Jurkat, Clone E6-1 (cell line): ENCODE data around the gene CCDC170. TPM values are rescaled to one million over a fixed set of nuclear protein-coding genes. Genes with fewer than 3 reads are reported as not detected.
"Not testable (repeated sequence)": the region's sequence is repeated elsewhere in the genome, so short reads cannot be mapped to it uniquely, and the experiment has no call there.

Experiments
- DNase-seq: peaks from one replicate; pipeline ENCODE4 v3.0.0-alpha.2; 2011; ENCODE audit warnings: low read depth, low spot score
- H3K4me3 ChIP-seq: 2 replicates; pipeline ENCODE4 v1.5.1; 2011; ENCODE audit warnings: mild to moderate bottlenecking, low read length, control low read depth, moderate library complexity
- polyA plus RNA-seq: library from polyadenylated mRNA; unstranded; fragments of >200 nt; gene quantifications from one replicate; pipeline ENCODE4 v1.2.1, GENCODE V29; 2012; ENCODE audit warnings: missing spikeins; ENCODE audit not compliant: insufficient read length, insufficient read depth

The CCDC170 gene, protein sequence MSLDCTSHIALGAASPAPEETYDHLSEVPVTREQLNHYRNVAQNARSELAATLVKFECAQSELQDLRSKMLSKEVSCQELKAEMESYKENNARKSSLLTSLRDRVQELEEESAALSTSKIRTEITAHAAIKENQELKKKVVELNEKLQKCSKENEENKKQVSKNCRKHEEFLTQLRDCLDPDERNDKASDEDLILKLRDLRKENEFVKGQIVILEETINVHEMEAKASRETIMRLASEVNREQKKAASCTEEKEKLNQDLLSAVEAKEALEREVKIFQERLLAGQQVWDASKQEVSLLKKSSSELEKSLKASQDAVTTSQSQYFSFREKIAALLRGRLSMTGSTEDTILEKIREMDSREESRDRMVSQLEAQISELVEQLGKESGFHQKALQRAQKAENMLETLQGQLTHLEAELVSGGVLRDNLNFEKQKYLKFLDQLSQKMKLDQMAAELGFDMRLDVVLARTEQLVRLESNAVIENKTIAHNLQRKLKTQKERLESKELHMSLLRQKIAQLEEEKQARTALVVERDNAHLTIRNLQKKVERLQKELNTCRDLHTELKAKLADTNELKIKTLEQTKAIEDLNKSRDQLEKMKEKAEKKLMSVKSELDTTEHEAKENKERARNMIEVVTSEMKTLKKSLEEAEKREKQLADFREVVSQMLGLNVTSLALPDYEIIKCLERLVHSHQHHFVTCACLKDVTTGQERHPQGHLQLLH
- not detected for polyA plus RNA-seq

DNA sequence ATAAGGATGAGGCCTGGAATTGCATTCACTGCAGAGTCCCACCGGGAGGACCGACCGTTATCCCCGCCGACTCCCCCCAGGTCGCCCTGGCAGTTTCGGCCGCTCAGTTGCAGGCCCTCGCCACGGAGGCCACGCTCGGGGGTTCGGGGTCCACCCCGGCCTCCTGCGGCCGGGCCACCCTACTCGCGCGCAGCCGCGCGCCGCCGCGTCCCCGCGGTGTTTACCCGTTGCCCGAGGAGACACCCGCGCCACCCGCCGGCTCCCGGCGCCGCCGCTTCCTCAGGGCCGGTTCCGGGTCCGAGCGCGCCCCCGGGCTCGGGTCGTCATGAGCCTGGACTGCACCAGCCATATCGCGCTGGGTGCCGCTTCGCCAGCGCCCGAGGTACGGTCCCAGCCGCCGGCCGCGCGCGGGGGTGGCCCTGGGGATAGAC, at the start of gene CCDC170:
Gene CCDC170, plus strand, starts transcription at position 214 of the 431 bp plus-strand sequence. Its CDS starts 112 bp downstream, at position 326.
- DNase-seq: no peak
- no peak within 1 kb of the TSS for H3K4me3 ChIP-seq

DNA sequence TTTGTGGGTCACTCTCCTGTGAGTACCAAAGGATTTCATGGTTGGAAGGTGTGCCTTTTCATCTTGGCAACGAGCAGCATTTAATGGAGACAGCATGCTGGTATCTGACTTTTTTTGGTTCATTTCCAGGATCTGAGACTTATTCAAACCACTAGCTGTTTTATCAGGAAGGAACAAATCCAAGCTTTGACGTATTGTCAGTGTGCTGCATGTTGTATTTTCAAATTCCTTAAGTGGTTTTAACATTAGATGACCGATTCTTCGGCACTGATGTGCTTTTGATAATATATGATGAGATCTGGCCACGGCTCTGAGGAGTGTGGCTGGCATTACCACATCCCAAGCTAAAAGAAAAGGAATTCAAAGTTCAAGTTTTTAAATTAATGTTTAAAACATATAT, 48.3 kb upstream of the CCDC170 start:
- H3K4me3 ChIP-seq: no peak overlapping the region
- DNase-seq: no peak

DNA sequence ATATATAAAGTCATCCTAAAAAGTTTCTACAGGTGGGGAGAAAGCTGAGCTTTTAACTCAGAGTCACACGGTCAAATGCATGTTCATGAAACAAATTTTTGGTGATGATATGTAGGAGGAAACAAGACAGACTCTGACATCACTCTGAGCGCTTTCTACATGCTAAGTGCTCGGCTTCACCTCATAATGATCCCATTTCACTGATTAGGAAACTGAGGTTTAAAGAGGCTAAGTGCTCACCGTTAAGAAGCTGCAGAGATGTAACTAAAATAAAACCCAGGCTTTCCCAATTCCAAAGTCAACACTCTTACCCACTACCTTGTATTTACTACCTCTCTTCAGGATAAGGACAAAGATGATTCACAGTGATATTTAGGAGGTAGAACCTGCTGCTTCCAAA, 46.6 kb upstream of the CCDC170 start:
- no peak overlapping the region for H3K4me3 ChIP-seq
- no peak for DNase-seq

DNA sequence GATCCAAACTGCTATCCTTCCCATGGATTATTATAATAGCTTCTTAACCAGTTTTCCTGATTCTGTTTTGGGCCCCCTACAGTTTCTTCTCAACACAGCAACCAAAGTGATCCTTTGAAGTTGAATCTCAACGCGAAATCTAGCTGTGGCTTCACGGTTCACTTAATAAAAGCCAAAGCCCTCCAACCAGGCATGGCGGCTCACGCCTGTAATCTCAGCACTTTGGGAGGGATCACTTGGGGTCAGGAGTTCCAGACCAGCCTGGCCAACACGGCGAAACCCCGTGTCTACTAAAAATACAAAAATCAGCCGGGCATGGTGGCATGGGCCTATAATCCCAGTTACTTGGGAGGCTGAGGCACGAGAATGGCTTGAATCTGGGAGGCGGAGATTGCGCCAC, 45.2 kb upstream of the CCDC170 start:
- H3K4me3 ChIP-seq: no peak overlapping the region
- DNase-seq: peak; percentile 35

DNA sequence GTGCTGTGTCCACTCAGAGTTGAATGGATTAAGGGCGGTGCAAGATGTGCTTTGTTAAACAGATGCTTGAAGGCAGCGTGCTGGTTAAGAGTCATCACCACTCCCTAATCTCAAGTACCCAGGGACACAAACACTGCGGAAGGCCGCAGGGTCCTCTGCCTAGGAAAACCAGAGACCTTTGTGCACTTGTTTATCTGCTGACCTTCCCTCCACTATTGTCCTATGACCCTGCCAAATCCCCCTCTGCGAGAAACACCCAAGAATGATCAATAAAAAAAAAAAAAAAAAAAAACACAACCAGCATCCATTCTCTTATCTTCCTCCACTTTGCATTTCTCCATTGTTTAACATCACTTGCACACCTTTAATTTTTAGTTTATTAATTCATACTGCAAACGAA, 42.9 kb upstream of the CCDC170 start:
- not testable (repeated sequence) for DNase-seq
- peak overlapping the region; percentile 67 for H3K4me3 ChIP-seq

DNA sequence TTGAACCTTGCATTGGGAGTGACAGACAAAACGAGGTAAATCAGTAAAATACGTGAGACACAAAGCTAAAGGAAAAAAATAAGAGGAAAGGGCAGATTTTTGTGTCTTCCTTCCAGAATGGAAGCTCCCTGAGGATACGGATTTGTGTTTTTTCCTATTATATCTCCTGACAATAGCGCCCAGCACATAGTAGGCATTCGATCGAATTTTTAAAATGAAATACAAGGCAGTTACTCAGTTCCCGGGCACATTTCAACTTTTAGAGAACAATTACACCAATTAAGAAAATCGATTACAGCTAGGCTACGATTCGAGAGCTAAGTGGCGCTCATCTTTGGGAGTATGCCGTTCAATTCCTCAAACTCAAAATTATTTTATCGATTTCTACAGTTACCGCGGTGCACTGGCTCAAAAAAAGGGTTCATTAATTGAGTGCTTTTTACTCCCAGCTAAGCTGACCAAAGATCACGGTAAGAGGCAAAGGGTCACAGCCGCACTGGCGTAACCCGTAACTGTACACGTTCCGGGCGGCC, 42.3 kb upstream of the CCDC170 start:
- H3K4me3 ChIP-seq: peak overlapping the region; percentile 67
- no peak for DNase-seq

DNA sequence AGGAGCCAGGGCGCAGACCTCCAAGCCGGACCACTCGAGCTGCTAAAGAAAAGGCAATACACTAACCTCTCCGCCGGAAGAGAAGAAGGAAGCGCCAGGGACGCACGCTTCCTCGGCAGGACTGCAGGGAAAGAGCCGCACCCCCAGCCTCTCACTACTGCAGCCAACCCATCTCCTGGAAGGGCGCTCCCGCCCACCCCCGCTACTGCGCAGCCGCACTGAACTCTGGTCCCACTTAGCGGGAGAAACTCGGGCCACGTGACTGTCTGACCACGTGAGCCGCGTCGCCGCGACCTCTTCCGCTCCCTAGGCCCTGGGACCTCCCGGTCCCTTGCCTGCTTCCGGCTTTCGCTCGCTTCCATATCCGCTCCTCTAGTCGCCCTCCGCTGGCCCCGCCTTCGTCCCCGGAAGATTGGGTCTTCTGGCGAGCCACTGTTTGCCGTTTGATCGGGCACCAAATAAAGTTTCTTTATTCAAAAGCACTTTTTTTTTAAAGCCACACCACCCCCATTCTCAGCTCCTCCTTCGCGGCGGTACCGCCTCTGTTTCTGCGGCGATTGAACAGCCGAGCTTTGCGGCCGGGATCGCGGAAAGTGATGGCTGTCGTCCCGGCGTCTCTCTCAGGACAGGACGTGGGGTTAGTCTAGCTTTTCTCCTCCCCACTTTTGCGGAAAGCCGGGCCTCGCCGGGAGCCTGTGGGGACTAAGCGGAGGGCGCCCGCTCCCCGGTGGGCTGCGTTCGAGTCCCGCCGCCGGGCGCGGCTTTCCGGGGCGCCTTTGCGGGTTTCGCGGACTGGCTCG, 41.7 kb upstream of the CCDC170 start, which contains the start of gene RMND1:
Gene RMND1, minus strand, starts transcription at position 177 of the 800 bp plus-strand sequence. CDS start 6,315 bp downstream, outside the sequence.
- DNase-seq: peak; percentile 100
- H3K4me3 ChIP-seq: peak within 1 kb of the TSS; percentile 67

DNA sequence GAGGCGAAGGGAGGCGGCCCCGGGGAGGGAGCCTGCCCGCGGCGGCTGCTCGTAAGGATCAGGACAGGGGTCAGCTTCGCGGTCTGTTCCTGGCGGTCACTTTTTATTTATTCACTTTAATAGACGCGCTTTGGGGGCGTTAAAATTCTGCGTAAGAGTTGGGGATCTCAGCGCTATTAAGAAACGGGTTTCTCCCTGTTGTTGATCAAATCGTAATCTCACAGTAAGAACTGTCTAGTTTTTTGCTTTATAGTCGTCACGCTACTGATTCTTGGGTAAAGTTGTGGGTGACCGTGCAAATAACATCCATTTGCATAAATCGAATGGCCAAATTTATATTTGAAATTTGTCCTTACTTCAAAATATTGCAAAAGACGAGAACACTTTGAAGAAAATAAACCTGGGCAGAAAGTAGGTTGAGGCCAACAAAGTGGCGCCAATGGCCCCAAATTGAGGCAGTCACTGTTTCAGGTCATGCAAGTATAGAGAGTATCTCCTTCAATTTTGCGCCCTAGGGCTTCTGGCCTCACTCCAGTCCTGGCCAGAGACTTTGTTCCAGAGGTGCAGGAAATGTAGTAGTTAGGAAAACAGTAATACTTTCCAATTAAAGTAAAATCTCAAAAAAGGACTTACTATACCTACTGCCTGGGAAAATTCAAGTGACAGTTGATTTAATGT, 40.9 kb upstream of the CCDC170 start:
- peak overlapping the region; percentile 67 for H3K4me3 ChIP-seq

DNA sequence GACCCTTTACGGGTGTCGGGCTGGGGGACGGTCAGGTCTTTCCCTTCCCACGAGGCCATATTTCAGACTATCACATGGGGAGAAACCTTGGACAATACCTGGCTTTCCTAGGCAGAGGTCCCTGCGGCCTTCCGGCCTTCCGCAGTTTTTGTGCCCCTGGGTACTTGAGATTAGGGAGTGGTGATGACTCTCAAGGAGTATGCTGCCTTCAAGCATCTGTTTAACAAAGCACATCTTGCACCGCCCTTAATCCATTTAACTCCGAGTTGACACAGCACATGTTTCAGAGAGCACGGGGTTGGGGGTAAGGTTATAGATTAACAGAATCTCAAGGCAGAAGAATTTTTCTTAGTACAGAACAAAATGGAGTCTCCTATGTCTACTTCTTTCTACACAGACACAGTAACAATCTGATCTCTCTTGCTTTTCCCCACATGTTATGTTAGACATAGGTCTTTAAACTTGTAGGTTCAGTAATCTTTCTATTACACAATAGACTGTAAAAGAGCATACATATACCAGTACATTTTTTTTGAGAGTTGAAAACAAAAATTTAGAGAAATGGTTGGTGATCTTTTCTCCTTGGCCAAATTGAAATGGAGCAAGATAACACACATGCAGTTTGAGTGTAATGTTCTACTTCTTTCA, 37.9 kb upstream of the CCDC170 start:
- not testable (repeated sequence) for H3K4me3 ChIP-seq

More for the DNA sequence above, 40.9 kb upstream of the CCDC170 start:
- DNase-seq: no peak

DNA sequence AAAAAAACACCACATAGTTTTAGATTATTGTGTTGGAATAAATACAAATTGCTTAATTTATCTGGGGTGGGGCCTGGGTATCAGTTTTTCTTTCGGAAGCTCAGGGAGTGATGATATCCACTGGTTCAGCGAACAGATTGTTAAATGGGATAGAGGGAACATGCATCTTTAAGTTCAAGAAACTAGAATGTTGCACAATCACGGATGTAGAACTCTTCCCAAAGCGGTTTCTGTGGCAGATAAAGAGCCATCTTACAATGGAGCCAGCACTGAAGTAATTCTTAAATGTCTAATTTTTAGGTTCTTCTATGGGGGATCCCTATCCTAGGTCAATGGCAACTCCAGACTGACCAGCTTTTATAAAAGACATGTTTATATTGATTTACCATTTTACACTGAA, 32.1 kb upstream of the CCDC170 start:
- DNase-seq: no peak
- no peak overlapping the region for H3K4me3 ChIP-seq

More for the DNA sequence above, 37.9 kb upstream of the CCDC170 start:
- not testable (repeated sequence) for DNase-seq

DNA sequence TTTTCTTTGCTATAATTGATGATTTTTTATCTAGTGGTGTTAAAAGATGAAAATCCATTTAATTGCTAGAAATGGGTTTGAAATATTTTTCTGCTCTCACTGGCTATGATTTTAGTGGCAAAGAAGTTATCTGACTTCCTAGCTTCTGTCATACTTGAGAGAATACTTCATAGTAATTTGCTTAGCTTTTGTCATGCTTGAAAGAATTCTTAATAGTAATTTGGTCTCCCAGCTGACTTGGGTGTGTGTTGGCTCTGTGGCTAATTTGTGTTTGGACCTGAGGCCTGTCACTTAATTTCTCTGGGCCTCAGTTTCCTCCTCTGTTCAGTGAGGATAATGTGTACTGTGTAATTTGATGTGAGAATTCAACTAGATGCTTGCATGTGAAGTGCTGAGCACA, 29.1 kb upstream of the CCDC170 start:
- no peak overlapping the region for H3K4me3 ChIP-seq
- DNase-seq: no peak

DNA sequence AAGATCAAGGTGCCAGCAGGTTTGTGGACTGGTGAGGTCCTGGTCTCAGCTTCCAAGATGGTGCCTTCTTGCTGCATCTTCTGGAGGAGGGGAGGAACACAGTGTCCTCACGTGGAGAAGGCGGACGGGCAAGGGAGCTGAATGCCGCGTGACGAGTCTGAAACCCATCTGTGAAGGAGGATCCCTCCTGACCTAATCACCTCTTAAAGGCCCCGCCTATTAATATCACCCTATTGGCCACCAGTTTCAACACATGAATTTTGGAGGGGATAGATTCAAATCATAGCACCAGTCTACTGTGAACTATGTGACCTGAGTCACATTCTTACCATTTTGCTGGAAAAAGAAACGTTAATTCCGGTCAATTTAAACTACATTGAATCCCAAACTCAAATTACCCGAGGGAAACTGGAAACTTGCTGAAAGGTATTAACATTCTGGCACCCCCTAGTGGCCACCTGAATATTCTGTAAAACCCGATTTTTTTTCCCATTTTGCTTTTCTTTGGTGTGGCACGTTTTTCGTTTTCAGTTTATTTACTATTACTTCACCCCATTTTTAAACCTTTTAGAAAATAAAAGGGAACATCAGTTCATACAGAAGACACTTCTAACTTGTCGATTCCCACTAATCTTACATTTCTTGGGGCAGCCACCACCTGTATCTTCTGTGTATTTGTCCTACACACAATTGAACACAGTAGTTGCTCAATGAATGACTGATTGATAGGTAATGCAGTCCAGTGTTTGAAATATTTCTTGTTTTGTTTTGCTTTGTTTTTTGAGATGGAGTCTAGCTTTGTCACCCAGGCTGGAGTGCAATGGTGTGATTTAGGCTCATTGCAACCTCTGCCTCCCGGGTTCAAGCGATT, 17.9 kb upstream of the CCDC170 start:
- H3K4me3 ChIP-seq: no peak overlapping the region
- peak; percentile 37 for DNase-seq

DNA sequence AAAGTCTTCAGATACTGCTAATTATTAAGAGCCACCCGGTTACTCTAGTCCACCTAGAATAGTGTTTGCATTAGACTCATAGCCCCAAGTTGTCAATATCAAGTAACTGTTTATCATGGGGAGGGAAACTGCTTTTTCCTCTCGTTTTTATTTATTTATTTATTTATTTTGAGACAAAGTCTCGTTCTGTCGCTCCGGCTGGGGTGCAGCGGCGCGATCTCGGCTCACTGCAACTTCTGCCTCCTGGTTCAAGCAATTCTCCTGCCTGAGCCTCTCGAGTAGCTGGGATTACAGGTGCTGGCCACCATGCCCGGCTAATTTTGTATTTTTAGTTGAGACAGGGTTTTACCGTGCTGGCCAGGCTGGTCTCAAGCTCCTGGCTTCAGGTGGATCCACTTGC, 16.1 kb upstream of the CCDC170 start:
- no peak for DNase-seq
- H3K4me3 ChIP-seq: no peak overlapping the region

DNA sequence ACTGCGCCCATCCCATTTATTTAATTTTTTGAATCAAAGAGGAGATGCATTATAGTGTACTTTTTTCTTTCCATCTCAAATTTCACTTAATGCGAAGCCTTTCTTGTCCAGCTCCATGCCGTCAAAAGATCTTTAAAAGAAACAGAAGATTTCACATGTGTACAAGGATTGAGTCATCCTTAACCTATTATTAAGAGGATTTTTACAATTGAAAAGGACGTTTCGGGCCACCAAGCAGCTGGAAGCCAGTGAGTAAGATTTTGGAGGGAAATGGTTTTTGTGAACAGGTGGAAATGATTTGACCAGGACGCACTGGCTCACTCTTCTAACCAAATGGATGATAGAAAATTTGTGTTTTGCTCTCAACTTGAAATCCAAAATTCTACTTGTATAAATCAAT, 15.1 kb upstream of the CCDC170 start:
- H3K4me3 ChIP-seq: no peak overlapping the region
- DNase-seq: no peak

DNA sequence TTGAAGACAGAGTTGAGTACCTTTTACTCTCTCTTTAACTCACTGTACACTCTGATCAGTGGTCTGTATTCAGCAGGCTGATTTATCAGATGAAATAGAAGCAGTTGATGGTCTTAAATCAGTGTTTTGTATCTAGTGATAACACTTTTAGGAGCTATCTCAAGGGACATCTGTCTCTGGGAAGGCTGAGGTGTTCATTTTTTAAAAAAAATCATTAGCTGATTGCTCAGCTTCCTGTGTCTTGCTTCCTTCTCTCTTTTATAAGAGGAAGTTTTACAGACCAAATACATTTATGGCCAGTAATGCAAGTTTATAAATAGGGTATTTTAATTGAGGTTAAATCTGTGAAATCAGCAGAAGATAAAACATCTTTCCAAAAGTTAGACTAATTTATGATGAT, 12.0 kb upstream of the CCDC170 start:
- DNase-seq: peak; percentile 58
- H3K4me3 ChIP-seq: no peak overlapping the region

DNA sequence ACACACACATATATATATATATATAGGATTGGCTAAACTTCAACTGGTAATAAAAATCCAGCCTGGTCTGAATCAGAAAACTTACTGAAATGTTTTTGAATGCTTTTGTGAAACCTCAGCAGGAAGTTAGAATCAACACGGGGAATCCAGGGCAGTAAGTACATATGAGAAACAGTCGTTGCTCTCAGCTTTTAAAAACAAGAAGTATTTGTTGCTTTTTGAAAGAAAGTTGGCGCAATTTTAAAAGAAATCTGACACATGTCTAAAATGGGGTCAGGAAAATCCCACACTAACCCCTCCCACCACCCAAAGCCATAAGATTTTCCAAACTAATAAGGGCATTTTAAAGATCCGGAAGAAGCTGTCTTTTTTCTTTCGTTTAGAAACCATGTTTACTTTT, 11.5 kb upstream of the CCDC170 start:
- H3K4me3 ChIP-seq: no peak overlapping the region
- peak; percentile 16 for DNase-seq

DNA sequence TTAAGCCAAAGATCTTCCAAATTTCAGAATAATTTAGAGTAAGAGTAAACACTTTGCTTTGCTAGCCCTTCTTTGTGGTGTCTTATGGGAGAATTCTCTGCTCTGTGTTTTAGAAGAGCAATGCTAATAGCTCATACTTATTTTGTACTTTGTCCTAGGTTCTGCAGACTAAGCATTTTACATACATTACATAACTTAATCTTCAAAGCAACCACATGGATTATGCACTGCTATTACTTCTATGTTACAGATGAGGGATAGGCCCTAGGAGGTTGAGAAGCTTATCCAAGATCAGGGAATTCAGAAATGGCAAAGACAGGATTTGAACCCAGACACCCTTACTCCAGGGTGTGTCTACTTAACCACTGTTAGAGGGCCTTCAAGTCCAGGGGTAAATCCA, 9.8 kb upstream of the CCDC170 start:
- H3K4me3 ChIP-seq: no peak overlapping the region
- DNase-seq: no peak
